OCI-LY3 (cell line): Measurements from ENCODE around the gene ABHD17A.

Experiments
- EZH2phosphoT487 ChIP-seq: fragments of 200-600 bp; shearing (Covaris generic); IDR thresholded peaks from 2 replicates; pipeline ENCODE4 v1.6.1; 2018; ENCODE audit warnings: antibody characterized with exemption, mixed run types, low read depth
- TF ChIP-seq, protein P1 (sequence below): fragments of 200-600, 300-600 bp; sonication (generic); IDR thresholded peaks from 2 replicates; pipeline ENCODE4 v1.5.1; 2014; ENCODE audit warnings: antibody characterized with exemption, low read length, low read depth

DNA sequence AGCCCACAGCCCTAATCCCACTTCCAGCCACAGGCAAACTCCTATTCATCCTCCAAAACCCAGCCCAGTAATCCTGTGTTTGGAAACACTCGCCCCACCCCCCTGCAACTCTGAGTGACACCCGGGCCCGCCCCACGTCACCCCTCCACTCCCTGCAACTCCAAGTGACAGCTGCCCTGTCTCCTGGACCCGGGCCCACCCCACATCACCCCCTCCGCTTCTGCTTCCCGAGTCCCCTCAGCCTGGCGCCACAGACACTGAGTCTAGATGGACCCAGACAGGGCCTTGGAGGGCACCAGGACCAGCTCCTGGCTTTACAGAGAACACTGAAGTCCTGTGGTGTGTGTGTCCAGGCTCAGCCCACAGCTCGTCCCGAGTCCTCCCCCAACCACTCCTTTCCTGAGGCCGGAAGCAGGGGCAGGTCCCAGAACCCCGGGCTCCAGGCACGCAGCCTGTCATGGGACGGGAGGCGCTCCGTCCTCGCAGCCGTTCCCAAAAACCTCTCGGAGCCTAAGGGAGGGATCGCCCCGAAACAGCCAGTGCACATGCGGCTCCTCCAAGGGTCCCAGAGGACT, 44.7 kb downstream of the ABHD17A start:
- TF ChIP-seq, protein P1, sequence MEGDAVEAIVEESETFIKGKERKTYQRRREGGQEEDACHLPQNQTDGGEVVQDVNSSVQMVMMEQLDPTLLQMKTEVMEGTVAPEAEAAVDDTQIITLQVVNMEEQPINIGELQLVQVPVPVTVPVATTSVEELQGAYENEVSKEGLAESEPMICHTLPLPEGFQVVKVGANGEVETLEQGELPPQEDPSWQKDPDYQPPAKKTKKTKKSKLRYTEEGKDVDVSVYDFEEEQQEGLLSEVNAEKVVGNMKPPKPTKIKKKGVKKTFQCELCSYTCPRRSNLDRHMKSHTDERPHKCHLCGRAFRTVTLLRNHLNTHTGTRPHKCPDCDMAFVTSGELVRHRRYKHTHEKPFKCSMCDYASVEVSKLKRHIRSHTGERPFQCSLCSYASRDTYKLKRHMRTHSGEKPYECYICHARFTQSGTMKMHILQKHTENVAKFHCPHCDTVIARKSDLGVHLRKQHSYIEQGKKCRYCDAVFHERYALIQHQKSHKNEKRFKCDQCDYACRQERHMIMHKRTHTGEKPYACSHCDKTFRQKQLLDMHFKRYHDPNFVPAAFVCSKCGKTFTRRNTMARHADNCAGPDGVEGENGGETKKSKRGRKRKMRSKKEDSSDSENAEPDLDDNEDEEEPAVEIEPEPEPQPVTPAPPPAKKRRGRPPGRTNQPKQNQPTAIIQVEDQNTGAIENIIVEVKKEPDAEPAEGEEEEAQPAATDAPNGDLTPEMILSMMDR = no peak
- TF ChIP-seq EZH2phosphoT487 = no peak
